ENCODE data around the gene PCSK5.
"Not testable (repeated sequence)": the region's sequence is repeated elsewhere in the genome, so short reads cannot be mapped to it uniquely, and the experiment has no call there.

PCSK5 gene

GRCh38 chr9:75885652-75886051, 4.8 kb upstream of the PCSK5 start:
- no peak for DNase-seq (ENCODE audit: low read depth, low spot score)
- H3K27ac ChIP-seq = no peak overlapping the region

- no peak for DNase-seq (ENCODE audit: low read depth, low spot score)
- peak overlapping the region; percentile 60 for H3K27ac ChIP-seq
These were observed 896 bp upstream of the PCSK5 start for GRCh38 chr9:75889577-75889976.

DNA sequence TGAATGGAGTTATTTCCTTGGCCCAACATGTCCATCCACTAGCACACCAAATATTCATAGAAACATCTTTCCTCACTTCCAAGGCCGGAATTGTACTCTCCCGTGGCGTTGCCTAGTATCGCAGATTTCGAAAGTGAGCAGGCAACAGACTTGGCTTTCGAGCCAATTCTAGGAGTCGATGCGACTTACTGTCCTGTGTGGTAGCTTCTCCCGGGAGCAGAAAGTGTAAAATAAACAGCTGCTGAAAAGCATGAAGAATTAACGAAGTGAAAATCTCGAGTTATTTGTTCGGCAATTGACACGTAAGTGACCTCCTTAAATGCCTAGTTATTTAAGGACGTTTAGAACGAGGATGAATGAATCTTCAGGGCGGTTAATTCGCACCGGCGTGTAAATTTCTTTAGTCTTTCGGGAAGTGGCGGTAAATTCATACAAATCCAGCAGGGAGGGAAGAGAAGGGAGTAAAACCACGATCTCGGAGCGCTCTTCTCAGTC, 449 bp upstream of the PCSK5 start:
- H3K27ac ChIP-seq = peak overlapping the region; percentile 60

DNA sequence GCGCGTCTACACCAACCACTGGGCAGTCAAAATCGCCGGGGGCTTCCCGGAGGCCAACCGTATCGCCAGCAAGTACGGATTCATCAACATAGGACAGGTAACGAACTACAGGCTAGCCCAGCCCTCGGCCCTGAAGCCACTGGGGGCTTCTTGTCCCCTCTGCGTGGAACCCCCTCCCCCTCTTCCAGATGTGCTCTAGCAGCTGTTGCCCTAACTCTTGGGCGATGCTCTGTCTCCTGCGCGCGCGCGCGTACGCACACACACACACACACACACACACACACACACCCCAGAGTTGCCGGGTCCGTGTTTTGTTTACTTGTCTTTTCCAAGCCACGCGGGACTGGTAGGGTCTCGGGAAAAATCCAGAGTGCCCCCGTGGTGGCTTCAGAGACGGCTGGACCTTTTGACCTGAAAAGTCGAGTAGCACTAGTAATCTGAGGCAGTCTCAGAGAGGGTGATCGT, 836 bp downstream of the PCSK5 start:
- no peak overlapping the region for H3K27ac ChIP-seq
- DNase-seq (ENCODE audit: low read depth, low spot score) = no peak

More for the DNA sequence above, 449 bp upstream of the PCSK5 start:
- no peak for DNase-seq (ENCODE audit: low read depth, low spot score)

DNA sequence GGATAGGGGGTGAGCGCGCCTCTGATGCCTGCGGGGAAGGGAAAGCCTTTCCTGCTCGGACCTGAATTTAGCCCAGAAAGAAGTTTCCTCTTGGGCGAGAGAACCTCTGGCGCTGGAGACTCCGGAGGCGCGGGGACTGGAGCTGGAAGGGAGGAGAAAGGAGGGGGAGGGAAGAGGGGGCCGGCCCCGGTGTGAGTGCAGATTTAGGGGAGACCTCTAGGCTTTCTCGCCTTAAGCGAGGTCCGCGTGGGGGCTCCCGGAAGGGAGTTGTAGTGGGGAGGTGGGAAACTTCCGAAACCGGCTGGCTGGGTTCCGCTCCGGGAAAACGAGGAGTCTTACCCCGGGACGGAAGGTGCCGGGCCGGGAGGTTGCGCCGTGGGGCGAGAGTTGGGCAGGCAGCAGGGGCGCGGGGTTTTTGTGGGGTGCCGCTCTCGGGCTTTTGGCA, 1.3 kb downstream of the PCSK5 start:
- DNase-seq (ENCODE audit: low read depth, low spot score) = no peak
- H3K27ac ChIP-seq = no peak overlapping the region

DNA sequence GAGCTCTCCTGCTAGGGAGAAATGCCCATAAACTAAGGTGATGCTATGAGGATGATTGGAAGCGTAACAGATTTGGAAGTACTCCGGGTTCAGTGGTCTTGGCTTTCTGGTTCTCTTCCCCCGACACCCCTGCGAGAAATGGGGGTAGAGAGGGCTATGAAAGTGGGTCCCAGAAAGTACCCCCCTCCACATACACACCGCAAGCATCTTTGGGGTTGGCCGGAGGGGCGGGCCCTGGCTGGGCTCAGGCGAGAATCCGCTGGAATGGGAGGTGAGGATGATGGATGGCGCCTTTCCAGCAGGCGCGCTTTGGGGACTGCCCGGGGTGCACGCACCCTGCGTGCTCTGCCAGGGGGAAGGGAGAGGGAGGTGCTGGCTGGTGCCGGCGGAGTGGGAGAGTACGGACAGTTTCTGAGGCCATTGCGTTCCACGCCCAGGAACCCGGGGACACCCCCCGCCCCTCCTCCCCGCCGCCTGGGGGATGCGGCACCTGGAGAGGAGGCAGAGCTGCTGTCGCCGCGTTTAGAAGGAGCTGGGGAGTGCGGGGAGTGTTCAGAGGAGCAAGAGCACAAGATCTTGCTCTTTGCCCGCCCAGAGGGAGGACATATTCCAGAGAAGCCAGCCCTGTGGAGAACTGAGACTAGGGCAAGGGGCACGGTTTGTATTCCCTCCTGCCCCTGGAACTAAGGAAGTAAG, 1.9 kb downstream of the PCSK5 start:
- H3K27ac ChIP-seq = no peak overlapping the region
- no peak for DNase-seq (ENCODE audit: low read depth, low spot score)

DNA sequence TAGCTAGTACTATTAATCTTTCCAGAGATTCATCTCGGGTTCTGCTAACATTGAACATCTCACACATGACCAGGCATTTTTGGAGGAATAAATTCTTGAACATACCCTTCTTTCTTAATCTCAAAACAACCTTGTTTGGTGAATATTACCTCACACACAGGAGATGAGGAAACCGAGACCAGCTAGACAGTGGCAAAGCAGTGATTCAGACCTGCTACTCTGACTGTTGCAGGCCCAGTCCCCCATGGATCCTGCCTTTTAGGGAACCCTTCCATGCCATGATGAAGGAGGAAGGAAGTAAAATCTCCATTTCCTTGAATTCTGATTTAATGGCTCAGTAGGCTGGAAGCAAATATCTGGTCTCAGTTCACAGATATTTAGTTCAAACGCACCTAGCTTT, 2.6 kb downstream of the PCSK5 start:
- H3K27ac ChIP-seq = no peak overlapping the region
- DNase-seq (ENCODE audit: low read depth, low spot score) = no peak

DNA sequence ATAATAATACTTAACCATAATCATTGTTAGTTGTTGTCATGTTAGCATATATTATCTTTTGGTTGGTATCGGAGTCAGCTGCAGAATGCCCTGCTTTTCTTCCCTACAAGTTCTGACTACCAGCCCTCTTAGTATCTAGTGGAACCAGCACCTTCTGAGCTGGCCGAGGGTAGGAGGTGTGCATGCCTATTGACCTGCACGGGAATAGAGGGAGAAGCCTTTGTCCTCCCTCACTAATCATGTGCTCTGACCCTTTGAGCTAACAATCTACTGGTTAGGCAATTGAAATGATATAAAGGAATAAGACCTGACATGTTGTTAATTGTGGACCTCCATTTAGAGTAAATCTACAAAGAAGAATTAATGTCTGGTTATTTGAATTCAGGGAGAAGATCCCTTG, 4.1 kb downstream of the PCSK5 start:
- H3K27ac ChIP-seq = no peak overlapping the region
- no peak for DNase-seq (ENCODE audit: low read depth, low spot score)

DNA sequence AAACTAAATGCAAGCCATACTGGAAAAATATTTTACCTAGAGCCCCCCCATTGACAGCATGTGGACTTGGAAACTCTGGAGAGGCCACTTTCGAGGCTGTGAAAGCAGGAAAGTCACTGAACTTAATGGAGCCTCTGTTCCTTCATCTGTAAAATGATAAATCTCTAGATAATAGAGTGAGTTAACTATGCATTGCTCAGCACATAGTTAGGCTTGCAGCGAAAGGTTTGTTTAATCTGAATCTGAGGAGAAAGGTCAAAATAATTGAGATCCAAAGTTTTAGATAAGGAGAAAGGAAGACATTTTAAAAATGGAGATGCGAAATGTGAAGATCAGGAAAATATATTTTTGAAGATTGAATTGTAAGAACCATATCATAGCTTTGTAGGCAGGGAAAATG, 4.6 kb downstream of the PCSK5 start:
- no peak overlapping the region for H3K27ac ChIP-seq
- DNase-seq (ENCODE audit: low read depth, low spot score) = no peak

GRCh38 chr9:75896193-75896592, 5.7 kb downstream of the PCSK5 start:
- DNase-seq (ENCODE audit: low read depth, low spot score) = no peak

DNA sequence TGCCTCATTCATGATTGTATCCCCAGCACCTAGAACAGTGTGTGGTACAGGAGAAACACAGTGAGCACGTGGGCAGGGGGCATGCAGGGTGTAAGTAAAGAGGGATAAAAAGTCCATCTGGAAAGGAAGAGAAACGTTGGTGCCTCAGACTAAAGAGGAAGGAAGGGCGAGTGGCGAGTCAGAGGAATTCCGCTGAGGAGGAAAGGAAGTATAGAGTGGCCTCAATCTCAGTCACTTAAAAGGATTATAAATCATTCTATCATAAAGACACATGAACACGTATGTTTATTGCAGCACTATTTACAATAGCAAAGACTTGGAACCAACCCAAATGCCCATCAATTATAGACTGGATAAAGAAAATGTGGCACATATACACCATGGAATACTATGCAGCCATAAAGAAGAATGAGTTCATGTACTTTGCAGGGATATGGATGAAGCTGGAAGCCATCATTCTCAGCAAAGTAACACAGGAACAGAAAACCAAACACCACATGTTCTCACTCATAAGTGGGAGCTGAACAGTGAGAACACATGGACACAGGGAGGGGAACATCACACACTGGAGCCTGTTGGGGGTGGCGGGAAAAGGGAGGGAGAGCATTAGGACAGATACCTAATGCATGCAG, 10.5 kb downstream of the PCSK5 start:
- not testable (repeated sequence) for DNase-seq (ENCODE audit: low read depth, low spot score)

More at GRCh38 chr9:75896193-75896592, 5.7 kb downstream of the PCSK5 start:
- H3K27ac ChIP-seq = no peak overlapping the region

DNA sequence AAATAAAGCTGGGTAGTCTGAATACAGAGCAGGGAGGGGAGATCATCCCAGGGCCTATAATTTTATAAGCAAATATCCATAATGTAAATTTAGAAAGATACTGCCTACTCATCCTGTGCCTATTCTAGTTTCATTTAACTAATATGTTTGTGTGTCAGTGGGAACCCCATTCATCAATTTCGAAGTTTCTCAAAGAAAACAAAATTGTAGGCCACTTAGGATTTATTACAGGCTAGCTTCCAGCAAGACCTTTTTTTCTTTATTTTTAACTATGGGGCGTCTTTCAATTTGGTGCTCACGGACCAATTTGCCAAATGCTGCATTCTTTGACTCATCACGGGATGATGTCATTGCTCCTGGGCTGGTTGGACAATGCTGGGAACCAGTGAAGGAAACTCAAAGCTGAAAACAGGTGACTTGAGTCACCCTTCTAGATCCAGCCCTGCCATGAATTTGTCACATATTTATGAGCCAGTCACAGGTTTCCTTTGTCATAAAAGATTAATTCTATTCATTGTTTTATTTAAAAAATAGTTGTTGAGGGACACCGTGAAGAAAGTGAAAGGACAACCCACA, 13.4 kb downstream of the PCSK5 start:
- DNase-seq (ENCODE audit: low read depth, low spot score) = peak; percentile 43
- H3K27ac ChIP-seq = peak overlapping the region; percentile 46

More for the DNA sequence above, 10.5 kb downstream of the PCSK5 start:
- H3K27ac ChIP-seq = not testable (repeated sequence)

DNA sequence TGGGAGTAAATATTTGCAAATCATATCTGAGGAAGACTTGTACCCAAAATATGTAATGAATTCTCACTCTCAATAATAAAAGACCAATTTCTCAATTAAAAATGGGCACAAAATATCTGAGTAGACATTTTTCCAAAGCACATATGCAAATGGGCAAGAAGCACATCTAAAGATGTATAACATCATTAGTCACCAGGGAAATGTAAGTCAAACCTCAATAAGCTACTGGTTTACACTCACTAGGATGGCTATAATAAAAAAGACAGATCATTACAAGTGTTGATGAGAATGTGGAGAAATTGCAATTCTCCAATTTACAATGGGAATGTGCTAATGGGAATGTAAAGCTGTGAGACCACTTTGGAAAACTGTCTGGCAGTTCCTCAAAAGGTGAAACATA, 13.9 kb downstream of the PCSK5 start:
- peak overlapping the region; percentile 46 for H3K27ac ChIP-seq
- DNase-seq (ENCODE audit: low read depth, low spot score) = no peak

- DNase-seq (ENCODE audit: low read depth, low spot score) = peak; percentile 40
- H3K27ac ChIP-seq = no peak overlapping the region
These were observed 16.1 kb downstream of the PCSK5 start for GRCh38 chr9:75906531-75906930.

DNA sequence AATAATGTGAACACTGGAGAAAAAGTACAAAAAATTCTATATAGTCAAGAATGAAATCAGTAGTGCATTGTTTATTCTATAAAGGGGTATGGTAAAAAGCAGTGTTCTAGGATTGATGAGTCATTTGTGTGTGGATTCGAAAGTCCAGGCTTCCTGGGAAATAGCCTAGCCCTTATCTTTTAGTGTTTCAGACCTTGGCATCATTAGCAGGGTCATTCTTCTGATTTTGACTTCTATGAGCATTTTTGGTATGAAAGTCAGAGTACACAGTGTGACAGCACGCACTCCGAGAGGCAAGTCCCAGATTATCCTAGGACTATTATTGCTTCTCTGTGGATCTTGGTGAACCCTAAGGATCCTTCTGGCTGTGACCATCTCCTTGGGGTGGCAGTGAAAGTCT, 16.9 kb downstream of the PCSK5 start:
- no peak overlapping the region for H3K27ac ChIP-seq
- DNase-seq (ENCODE audit: low read depth, low spot score) = no peak

DNA sequence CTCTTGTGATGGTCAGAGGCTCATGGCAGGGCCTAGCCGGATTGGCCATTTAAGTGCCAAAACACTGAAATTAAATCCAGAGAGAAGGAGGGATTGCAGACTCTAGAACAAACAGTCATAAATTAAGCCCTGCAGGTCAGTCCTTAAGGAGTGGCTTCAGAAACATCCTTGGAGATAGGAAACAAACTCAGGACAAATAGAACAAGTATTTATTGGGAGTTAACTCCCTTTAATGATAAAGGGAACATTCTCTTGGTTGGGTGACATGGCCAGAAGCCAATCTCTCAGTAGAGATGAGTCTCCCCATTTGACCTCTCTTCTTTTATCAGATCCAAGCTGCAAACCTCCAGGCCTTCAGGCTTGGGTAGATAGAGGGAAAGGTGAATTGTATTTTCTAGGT, 17.4 kb downstream of the PCSK5 start:
- no peak for DNase-seq (ENCODE audit: low read depth, low spot score)
- no peak overlapping the region for H3K27ac ChIP-seq

- no peak for DNase-seq (ENCODE audit: low read depth, low spot score)
- no peak overlapping the region for H3K27ac ChIP-seq
These were observed 19.3 kb downstream of the PCSK5 start for GRCh38 chr9:75909776-75910175.

- no peak overlapping the region for H3K27ac ChIP-seq
- DNase-seq (ENCODE audit: low read depth, low spot score) = no peak
These were observed 20.3 kb downstream of the PCSK5 start for GRCh38 chr9:75910731-75911130.

DNA sequence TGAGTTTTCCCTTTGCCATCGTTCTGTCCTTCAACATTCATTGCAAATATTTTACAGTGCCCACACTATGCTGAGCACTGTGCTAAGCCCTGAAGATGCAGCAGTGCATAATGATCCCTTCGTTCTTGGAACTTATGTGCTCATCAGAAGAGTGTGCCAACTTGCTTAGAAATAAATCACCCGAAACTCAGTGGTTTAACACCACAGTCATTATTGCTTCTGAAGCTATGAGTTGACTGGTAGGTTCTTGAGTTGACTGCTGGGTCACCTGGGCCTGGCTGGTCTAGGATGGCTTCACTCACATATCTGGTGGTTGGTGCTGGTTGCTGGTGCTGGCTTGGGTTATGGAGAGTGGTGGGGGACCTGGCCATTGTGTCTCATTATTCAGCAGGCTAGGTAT, 20.9 kb downstream of the PCSK5 start:
- DNase-seq (ENCODE audit: low read depth, low spot score) = no peak
- H3K27ac ChIP-seq = no peak overlapping the region

- no peak for DNase-seq (ENCODE audit: low read depth, low spot score)
- H3K27ac ChIP-seq = no peak overlapping the region
These were observed 22.5 kb downstream of the PCSK5 start for GRCh38 chr9:75912951-75913350.

DNA sequence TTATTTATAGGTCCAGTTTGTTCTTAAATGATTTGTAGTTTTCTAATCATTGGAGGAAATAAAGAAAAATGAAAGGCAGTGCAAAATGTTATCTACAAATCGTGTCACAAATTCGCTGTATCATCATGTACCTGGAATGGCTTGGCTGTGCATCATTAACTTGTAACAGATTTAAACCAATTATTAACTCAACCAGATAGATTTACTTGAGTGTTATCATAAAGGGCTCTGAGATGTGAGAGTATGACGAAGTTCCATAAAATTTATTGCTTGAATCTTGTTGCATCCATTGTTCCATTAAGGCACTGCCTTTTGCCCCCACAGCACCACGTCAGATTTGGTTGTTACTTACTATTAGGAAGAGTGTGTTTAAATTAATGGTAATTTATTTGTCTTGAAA, 23.5 kb downstream of the PCSK5 start:
- DNase-seq (ENCODE audit: low read depth, low spot score) = no peak
- no peak overlapping the region for H3K27ac ChIP-seq
